A549 (cell line): ENCODE measurements around the gene CD2BP2.

Experiments used
- RAD21 ChIP-seq, 2 experiments: fragments of >200 bp in 1 of 2; sonication (Bioruptor Twin) in 1 of 2; formaldehyde crosslinking in 1 of 2; IDR thresholded peaks in 1 of 2; conservative IDR thresholded peaks in 1 of 2; 2 replicates in 1 of 2; 3 replicates in 1 of 2; pipeline ENCODE4 v1.6.1; 2012 to 2018; ENCODE audit warnings: inconsistent platforms in 1 of 2
- ZSCAN20 ChIP-seq: fragments of 250-450 bp; sonication (Bioruptor Pico); IDR thresholded peaks from 2 replicates; pipeline ENCODE4 v1.8.0; 2022; ENCODE audit warnings: mild to moderate bottlenecking, moderate library complexity
- TF ChIP-seq, protein P1 (sequence below): fragments of >200 bp; sonication (Bioruptor Twin); formaldehyde crosslinking; IDR thresholded peaks from 3 replicates; pipeline ENCODE4 v1.5.1; 2016

DNA sequence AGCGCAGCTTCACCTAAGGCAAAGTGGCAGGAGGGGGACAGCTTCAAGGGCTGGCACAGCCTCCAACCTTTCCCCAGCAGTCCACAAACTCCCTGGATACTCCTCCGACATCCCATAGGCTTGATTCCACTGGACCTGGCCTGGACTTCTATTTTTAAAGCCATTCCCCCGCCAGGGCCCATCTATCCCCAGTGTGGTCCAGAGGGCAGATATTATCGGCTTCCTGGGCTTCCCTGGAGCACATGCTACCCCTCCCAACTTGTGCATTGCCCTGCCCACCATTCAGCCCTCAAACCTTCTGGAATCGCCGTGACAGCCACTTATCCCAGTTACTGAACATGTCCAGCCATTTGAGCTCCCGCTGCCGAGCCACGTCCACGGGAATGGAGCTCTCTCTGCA, 10.1 kb upstream of the CD2BP2 start:
- no peak for TF ChIP-seq ZSCAN20 (CRISPR knock-in tag)
- TF ChIP-seq, protein P1, sequence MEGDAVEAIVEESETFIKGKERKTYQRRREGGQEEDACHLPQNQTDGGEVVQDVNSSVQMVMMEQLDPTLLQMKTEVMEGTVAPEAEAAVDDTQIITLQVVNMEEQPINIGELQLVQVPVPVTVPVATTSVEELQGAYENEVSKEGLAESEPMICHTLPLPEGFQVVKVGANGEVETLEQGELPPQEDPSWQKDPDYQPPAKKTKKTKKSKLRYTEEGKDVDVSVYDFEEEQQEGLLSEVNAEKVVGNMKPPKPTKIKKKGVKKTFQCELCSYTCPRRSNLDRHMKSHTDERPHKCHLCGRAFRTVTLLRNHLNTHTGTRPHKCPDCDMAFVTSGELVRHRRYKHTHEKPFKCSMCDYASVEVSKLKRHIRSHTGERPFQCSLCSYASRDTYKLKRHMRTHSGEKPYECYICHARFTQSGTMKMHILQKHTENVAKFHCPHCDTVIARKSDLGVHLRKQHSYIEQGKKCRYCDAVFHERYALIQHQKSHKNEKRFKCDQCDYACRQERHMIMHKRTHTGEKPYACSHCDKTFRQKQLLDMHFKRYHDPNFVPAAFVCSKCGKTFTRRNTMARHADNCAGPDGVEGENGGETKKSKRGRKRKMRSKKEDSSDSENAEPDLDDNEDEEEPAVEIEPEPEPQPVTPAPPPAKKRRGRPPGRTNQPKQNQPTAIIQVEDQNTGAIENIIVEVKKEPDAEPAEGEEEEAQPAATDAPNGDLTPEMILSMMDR: no peak
- TF ChIP-seq RAD21 (conservative IDR thresholded peaks at IDR 0.05 in 1 of 2, IDR thresholded peaks at IDR 0.05 in 1 of 2): no peak
